ENCODE results near the gene IGF1.

IGF1 gene

GRCh38 chr12:102423462-102423861 lies 56.9 kb downstream of the IGF1 start:
- H3K36me3 ChIP-seq (ENCODE audit: low read depth), result no peaks in the 10 kb centered on the region
- TF ChIP-seq CTCF (IDR thresholded peaks at IDR 0.05; ENCODE audit: poor library complexity, severe bottlenecking), result no peak
- no peak overlapping the region for H3K27ac ChIP-seq (ENCODE audit: poor library complexity, severe bottlenecking)
- ATAC-seq (ENCODE audit: low read depth) (no peak), DNase-seq (ENCODE audit: low spot score) (no peak)
- H3K4me3 ChIP-seq (ENCODE audit: severe bottlenecking), result no peak overlapping the region
- no peaks in the 10 kb centered on the region for H3K4me1 ChIP-seq (ENCODE audit: insufficient read depth, poor library complexity, severe bottlenecking)
- no peaks in the 10 kb centered on the region for H3K27me3 ChIP-seq (ENCODE audit: insufficient read depth, poor library complexity, severe bottlenecking)
- no peaks in the 10 kb centered on the region for H3K9me3 ChIP-seq (ENCODE audit: severe bottlenecking)

DNA sequence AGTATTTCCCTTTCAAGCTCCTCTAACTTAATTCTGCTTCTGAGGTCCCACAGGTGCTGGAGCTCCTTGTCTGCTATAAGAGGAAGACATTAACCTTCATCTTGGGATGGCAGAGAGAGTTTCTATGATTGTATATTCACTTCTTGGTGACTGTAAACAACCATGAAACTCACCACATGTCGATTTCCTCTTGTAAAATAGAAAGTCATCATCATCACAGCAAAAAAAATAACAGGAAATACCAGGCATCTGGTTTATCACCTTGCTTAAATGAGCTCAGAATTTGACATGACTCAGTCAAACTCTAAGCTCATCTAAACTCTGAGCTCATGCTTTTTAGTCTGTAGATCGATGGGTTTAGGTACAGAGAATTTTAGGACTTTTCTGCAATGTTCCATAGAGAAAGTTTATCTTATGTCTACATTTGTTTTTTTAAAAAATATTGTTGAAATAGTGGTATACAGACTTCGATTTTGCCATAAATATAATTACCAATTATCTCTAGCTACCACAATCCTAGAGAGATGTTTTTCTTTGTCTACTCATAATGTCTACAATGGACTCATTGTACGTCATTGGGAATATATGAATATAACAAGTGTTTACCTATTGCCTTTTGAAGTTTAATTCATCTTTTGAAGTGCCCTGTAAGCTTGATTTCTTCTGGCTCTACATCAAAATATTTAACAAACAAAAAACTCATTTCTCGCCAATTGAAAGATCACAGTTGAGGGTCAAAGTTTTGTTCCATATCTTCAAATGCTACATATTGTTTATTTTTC lies 58.4 kb downstream of the IGF1 start:
- no peak for ATAC-seq (ENCODE audit: low read depth)
- TF ChIP-seq CTCF (IDR thresholded peaks at IDR 0.05; ENCODE audit: poor library complexity, severe bottlenecking), result no peak
- Histone ChIP-seq H3K4me1 (ENCODE audit: insufficient read depth, poor library complexity, severe bottlenecking) (no peaks in the 10 kb centered on the region), H3K4me3 (ENCODE audit: severe bottlenecking) (no peak overlapping the region), H3K9me3 (ENCODE audit: severe bottlenecking) (no peaks in the 10 kb centered on the region), H3K27me3 (ENCODE audit: insufficient read depth, poor library complexity, severe bottlenecking) (no peaks in the 10 kb centered on the region), H3K27ac (ENCODE audit: poor library complexity, severe bottlenecking) (no peak overlapping the region), H3K36me3 (ENCODE audit: low read depth) (no peaks in the 10 kb centered on the region)
- DNase-seq (ENCODE audit: low spot score), result no peak

- no peak for TF ChIP-seq CTCF (IDR thresholded peaks at IDR 0.05; ENCODE audit: poor library complexity, severe bottlenecking)
- H3K27ac ChIP-seq (ENCODE audit: poor library complexity, severe bottlenecking), result no peak overlapping the region
- DNase-seq (ENCODE audit: low spot score) (no peak), ATAC-seq (ENCODE audit: low read depth) (no peak)
- H3K4me3 ChIP-seq (ENCODE audit: severe bottlenecking), result no peak overlapping the region
- H3K9me3 ChIP-seq (ENCODE audit: severe bottlenecking), result no peaks in the 10 kb centered on the region
- H3K27me3 ChIP-seq (ENCODE audit: insufficient read depth, poor library complexity, severe bottlenecking), result no peaks in the 10 kb centered on the region
- no peaks in the 10 kb centered on the region for H3K36me3 ChIP-seq (ENCODE audit: low read depth)
- H3K4me1 ChIP-seq (ENCODE audit: insufficient read depth, poor library complexity, severe bottlenecking), result no peaks in the 10 kb centered on the region
Measured at GRCh38 chr12:102419094-102419764, 61.1 kb downstream of the IGF1 start.

GRCh38 chr12:102417055-102417454 lies 63.3 kb downstream of the IGF1 start:
- no peak for DNase-seq (ENCODE audit: low spot score)
- no peaks in the 10 kb centered on the region for H3K27me3 ChIP-seq (ENCODE audit: insufficient read depth, poor library complexity, severe bottlenecking)
- TF ChIP-seq CTCF (IDR thresholded peaks at IDR 0.05; ENCODE audit: poor library complexity, severe bottlenecking), result no peak
- no peaks in the 10 kb centered on the region for H3K4me1 ChIP-seq (ENCODE audit: insufficient read depth, poor library complexity, severe bottlenecking)
- no peak for ATAC-seq (ENCODE audit: low read depth)
- no peak overlapping the region for H3K4me3 ChIP-seq (ENCODE audit: severe bottlenecking)
- no peaks in the 10 kb centered on the region for H3K36me3 ChIP-seq (ENCODE audit: low read depth)
- no peaks in the 10 kb centered on the region for H3K9me3 ChIP-seq (ENCODE audit: severe bottlenecking)
- H3K27ac ChIP-seq (ENCODE audit: poor library complexity, severe bottlenecking), result no peak overlapping the region

DNA sequence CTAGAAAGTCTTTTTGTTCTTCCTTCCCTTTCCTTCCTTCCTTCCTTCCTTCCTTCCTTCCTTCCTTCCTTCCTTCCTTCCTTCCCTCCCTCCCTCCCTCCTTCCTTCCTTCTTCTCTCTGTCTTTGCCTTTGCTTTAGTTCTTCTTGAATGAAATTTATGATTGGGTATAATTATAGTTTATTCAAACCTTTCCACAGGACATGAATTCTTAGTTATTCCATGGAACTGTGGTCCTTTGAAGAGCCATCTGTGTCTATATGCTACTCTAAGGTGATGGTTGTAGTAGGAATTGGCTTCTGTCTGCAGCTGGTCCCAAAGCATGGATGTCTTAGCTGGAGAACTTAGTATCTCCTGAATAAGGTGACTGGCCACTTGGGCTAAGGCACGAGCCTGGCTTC lies 64.8 kb downstream of the IGF1 start:
- Histone ChIP-seq H3K4me3 (ENCODE audit: severe bottlenecking) (no peak overlapping the region), H3K27ac (ENCODE audit: poor library complexity, severe bottlenecking) (no peak overlapping the region), H3K4me1 (ENCODE audit: insufficient read depth, poor library complexity, severe bottlenecking) (no peaks in the 10 kb centered on the region), H3K36me3 (ENCODE audit: low read depth) (no peaks in the 10 kb centered on the region), H3K27me3 (ENCODE audit: insufficient read depth, poor library complexity, severe bottlenecking) (no peaks in the 10 kb centered on the region), H3K9me3 (ENCODE audit: severe bottlenecking) (no peaks in the 10 kb centered on the region)
- DNase-seq (ENCODE audit: low spot score) (no peak), ATAC-seq (ENCODE audit: low read depth) (no peak)
- no peak for TF ChIP-seq CTCF (IDR thresholded peaks at IDR 0.05; ENCODE audit: poor library complexity, severe bottlenecking)
